GM23338 (cell line): ENCODE results near the gene F8. TPM values are rescaled to one million over a fixed set of nuclear protein-coding genes. Genes with fewer than 3 reads are reported as not detected.
"Not testable (repeated sequence)": the region's sequence is repeated elsewhere in the genome, so short reads cannot be mapped to it uniquely, and the experiment has no call there.

Experiments
- ATAC-seq: fragments of 200-7000 bp; cut with Tn5 transposase; 3 replicates; pipeline ENCODE4 v1.9.1; 2020
- DNase-seq: peaks from one replicate; pipeline ENCODE4 v3.0.0-alpha.2; 2015; ENCODE audit warnings: low spot score
- H2AFZ ChIP-seq: fragments of 200-600 bp; sonication (generic); 2 replicates; pipeline ENCODE4 v1.8.0; 2016; ENCODE audit warnings: antibody characterized with exemption, mild to moderate bottlenecking, moderate library complexity
- H3F3A ChIP-seq: fragments of 200-600 bp; sonication (generic); replicated peaks from 2 replicates; pipeline ENCODE4 v1.8.0; 2017; ENCODE audit warnings: antibody characterized with exemption, mixed run types, low read depth
- H3K27ac ChIP-seq: fragments of 200-600 bp; sonication (generic); 2 replicates; pipeline ENCODE4 v1.6.1; 2016; ENCODE audit warnings: low read depth
- H3K27me3 ChIP-seq: fragments of 200-600 bp; sonication (generic); 2 replicates; pipeline ENCODE4 v1.8.0; 2016; ENCODE audit warnings: mild to moderate bottlenecking, mixed run types, moderate library complexity; ENCODE audit not compliant: insufficient read depth
- H3K36me3 ChIP-seq: fragments of 200-600 bp; sonication (generic); 2 replicates; pipeline ENCODE4 v1.8.0; 2016; ENCODE audit warnings: mild to moderate bottlenecking; ENCODE audit not compliant: insufficient read depth
- H3K4me1 ChIP-seq: fragments of 200-600 bp; sonication (generic); 2 replicates; pipeline ENCODE4 v1.8.0; 2016; ENCODE audit warnings: mild to moderate bottlenecking, moderate library complexity; ENCODE audit not compliant: insufficient read depth
- H3K4me2 ChIP-seq: fragments of 200-600 bp; sonication (generic); 2 replicates; pipeline ENCODE4 v1.7.1; 2017; ENCODE audit warnings: mixed run types
- H3K4me3 ChIP-seq: fragments of 200-600 bp; sonication (generic); 2 replicates; pipeline ENCODE4 v1.6.1; 2016; ENCODE audit warnings: mixed run types
- H3K79me2 ChIP-seq: fragments of 200-600 bp; sonication (generic); replicated peaks from 2 replicates; pipeline ENCODE4 v1.8.0; 2017; ENCODE audit warnings: mild to moderate bottlenecking; ENCODE audit not compliant: insufficient read depth
- H3K9me2 ChIP-seq: fragments of 200-600 bp; sonication (generic); 2 replicates; pipeline ENCODE4 v1.8.0; 2017; ENCODE audit not compliant: insufficient read depth
- H4K20me1 ChIP-seq: fragments of 200-600 bp; sonication (generic); replicated peaks from 2 replicates; pipeline ENCODE4 v1.8.0; 2017; ENCODE audit warnings: mild to moderate bottlenecking; ENCODE audit not compliant: insufficient read depth
- H3K27ac Mint-ChIP-seq: 2 replicates; pipeline ENCODE4 v1.8.0; 2020; ENCODE audit warnings: inconsistent platforms, mild to moderate bottlenecking, moderate library complexity, mixed read lengths
- H3K27me3 Mint-ChIP-seq: 3 replicates; pipeline ENCODE4 v1.8.0; 2022; ENCODE audit warnings: low read depth, mild to moderate bottlenecking, moderate library complexity, mixed read lengths, inconsistent platforms; ENCODE audit not compliant: insufficient read depth, poor library complexity
- H3K36me3 Mint-ChIP-seq: 3 replicates; pipeline ENCODE4 v1.8.0; 2021; ENCODE audit warnings: low read depth, mild to moderate bottlenecking, inconsistent platforms, moderate library complexity, mixed read lengths
- H3K4me1 Mint-ChIP-seq: 3 replicates; pipeline ENCODE4 v1.8.0; 2020; ENCODE audit warnings: mild to moderate bottlenecking, inconsistent platforms, mixed read lengths
- H3K4me3 Mint-ChIP-seq: 3 replicates; pipeline ENCODE4 v1.8.0; 2021; ENCODE audit warnings: moderate library complexity, mild to moderate bottlenecking, inconsistent platforms, mixed read lengths
- H3K9me3 Mint-ChIP-seq: 3 replicates; pipeline ENCODE4 v1.8.0; 2020; ENCODE audit warnings: moderate library complexity, mild to moderate bottlenecking, inconsistent platforms, mixed read lengths
- EZH2phosphoT487 ChIP-seq: fragments of 200-600 bp; sonication (generic); IDR thresholded peaks from one replicate; pipeline ENCODE4 v1.8.1; 2018; ENCODE audit warnings: antibody characterized with exemption; ENCODE audit not compliant: unreplicated experiment
- JUNB ChIP-seq: IDR thresholded peaks from one replicate; pipeline ENCODE4 v1.6.1; 2016; ENCODE audit warnings: antibody characterized with exemption; ENCODE audit not compliant: unreplicated experiment
- POLR2AphosphoS5 ChIP-seq: IDR thresholded peaks from 2 replicates; pipeline ENCODE4 v1.6.1; 2016; ENCODE audit warnings: antibody characterized with exemption, low read depth
- ZNF114 ChIP-seq: fragments of 250-450 bp; sonication (Bioruptor Pico); IDR thresholded peaks from 2 replicates; pipeline ENCODE4 v1.5.0; 2020; ENCODE audit warnings: mild to moderate bottlenecking, moderate library complexity
- ZNF331 ChIP-seq: fragments of 250-450 bp; sonication (Bioruptor Pico); IDR thresholded peaks from 2 replicates; pipeline ENCODE4 v1.5.0; 2020; ENCODE audit warnings: low read depth, mild to moderate bottlenecking, moderate library complexity
- polyA plus RNA-seq: library from polyadenylated mRNA; unstranded; fragments of >200 nt; fragmentation: Nextera tagmentation; extraction: Ambion mirVana; gene quantifications from 2 replicates; pipeline ENCODE4 v1.2.1, GENCODE V29; 2016
- total RNA-seq: library from RNA; depleted of rRNA; stranded (reverse); fragments of >200 nt; shearing (Covaris generic); gene quantifications from 2 replicates; pipeline ENCODE4 v1.2.3, GENCODE V29; 2014
- TF ChIP-seq, protein P1 (sequence below): IDR thresholded peaks from one replicate; pipeline ENCODE4 v1.6.1; 2018; ENCODE audit warnings: antibody characterized with exemption; ENCODE audit not compliant: unreplicated experiment
- TF ChIP-seq, protein P2 (sequence below): IDR thresholded peaks from 2 replicates; pipeline ENCODE4 v1.6.1; 2016; ENCODE audit warnings: antibody characterized with exemption

F8 gene
- total and polyA plus RNA-seq, 2 experiments from 2014 or later: 0.70 to 1.8 TPM

DNA sequence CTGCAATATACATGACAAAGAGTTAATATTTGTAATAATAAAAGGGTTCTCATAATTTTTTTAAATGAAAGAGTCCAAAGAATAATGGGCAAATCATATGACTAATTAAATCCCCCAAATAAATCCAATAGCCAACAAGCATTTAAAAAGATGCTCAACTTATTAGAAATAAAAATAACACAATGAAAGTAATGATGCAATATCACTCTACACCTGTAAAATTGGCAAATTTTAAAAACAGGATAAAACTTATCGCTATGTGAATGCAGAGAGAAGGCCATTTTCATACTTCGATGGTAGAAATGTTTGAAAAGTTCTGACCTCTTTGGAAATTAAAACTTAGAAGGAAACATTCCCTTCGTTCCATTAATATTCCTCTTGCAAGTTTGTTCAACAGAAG lies 1.9 kb downstream of the F8 start (continued):
- TF ChIP-seq ZNF114 (CRISPR knock-in tag) (no peak), POLR2AphosphoS5 (no peak), ZNF331 (CRISPR knock-in tag) (no peak), JUNB (no peak)
- TF ChIP-seq, protein P1, sequence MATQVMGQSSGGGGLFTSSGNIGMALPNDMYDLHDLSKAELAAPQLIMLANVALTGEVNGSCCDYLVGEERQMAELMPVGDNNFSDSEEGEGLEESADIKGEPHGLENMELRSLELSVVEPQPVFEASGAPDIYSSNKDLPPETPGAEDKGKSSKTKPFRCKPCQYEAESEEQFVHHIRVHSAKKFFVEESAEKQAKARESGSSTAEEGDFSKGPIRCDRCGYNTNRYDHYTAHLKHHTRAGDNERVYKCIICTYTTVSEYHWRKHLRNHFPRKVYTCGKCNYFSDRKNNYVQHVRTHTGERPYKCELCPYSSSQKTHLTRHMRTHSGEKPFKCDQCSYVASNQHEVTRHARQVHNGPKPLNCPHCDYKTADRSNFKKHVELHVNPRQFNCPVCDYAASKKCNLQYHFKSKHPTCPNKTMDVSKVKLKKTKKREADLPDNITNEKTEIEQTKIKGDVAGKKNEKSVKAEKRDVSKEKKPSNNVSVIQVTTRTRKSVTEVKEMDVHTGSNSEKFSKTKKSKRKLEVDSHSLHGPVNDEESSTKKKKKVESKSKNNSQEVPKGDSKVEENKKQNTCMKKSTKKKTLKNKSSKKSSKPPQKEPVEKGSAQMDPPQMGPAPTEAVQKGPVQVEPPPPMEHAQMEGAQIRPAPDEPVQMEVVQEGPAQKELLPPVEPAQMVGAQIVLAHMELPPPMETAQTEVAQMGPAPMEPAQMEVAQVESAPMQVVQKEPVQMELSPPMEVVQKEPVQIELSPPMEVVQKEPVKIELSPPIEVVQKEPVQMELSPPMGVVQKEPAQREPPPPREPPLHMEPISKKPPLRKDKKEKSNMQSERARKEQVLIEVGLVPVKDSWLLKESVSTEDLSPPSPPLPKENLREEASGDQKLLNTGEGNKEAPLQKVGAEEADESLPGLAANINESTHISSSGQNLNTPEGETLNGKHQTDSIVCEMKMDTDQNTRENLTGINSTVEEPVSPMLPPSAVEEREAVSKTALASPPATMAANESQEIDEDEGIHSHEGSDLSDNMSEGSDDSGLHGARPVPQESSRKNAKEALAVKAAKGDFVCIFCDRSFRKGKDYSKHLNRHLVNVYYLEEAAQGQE: no peak

DNA sequence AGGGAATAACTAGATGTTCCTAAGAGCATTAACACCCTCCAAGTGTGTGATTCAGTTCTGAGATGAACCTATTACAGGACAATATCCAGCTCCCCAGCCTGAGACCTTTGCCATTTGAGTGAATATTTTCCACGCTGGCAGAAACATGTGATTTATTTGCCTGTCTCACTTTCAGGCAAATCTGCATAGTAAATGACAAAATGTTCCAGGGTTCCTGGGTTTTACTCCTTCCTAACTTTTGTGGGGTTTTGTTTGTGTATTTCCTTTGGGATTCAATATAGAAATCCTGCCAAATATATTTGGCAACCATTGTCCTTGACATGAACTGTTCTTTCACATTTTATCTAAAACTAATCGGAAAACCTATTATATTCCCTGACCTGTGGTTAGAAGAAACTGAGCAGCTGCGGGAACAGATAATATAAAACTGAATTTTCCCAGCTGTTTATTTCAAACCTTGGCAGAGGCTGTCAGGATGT lies 12.5 kb downstream of the F8 start:
- ATAC-seq: no peak
- no peak for TF ChIP-seq POLR2AphosphoS5
- TF ChIP-seq, protein P2, sequence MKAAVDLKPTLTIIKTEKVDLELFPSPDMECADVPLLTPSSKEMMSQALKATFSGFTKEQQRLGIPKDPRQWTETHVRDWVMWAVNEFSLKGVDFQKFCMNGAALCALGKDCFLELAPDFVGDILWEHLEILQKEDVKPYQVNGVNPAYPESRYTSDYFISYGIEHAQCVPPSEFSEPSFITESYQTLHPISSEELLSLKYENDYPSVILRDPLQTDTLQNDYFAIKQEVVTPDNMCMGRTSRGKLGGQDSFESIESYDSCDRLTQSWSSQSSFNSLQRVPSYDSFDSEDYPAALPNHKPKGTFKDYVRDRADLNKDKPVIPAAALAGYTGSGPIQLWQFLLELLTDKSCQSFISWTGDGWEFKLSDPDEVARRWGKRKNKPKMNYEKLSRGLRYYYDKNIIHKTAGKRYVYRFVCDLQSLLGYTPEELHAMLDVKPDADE: no peak
- TF ChIP-seq, protein P1: no peak
- no peak for TF ChIP-seq EZH2phosphoT487
- no peak overlapping the region for H3K27ac Mint-ChIP-seq

DNA sequence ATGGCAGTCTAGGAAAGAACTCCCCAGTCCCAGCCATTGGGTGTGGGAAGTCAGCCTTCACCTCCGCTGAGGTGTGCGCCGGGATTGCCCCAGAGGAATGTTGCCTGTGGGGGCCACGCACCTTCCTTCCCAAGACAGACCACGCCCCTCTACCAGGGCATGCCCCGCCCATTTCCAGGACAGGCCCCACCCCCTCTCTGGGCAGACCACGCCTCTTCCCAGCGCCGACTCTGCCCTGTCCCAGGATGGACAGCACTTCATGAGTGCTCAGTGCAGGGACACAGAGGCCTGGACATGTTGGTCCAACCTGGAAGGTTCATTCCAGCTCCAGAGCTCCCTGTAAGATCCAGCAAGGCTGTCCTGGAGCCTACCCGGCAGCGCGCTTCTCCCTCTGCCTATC lies 13.9 kb downstream of the F8 start:
- DNase-seq, H3K4me3 ChIP-seq, H2AFZ ChIP-seq, H3F3A ChIP-seq, H3K27ac ChIP-seq, H3K9me2 ChIP-seq, H3K4me3 Mint-ChIP-seq, H3K79me2 ChIP-seq, H3K27me3 Mint-ChIP-seq, H3K4me1 Mint-ChIP-seq, H3K36me3 Mint-ChIP-seq, H4K20me1 ChIP-seq, H3K27ac Mint-ChIP-seq, H3K9me3 Mint-ChIP-seq, H3K27me3 ChIP-seq, H3K4me1 ChIP-seq, H3K36me3 ChIP-seq, H3K4me2 ChIP-seq: not testable (repeated sequence)
- peak; percentile 83 for ATAC-seq

More for the DNA sequence above, 12.5 kb downstream of the F8 start:
- Histone ChIP-seq H3K36me3 (no peaks in the 10 kb centered on the region), H2AFZ (no peak overlapping the region), H3K27ac (no peak overlapping the region), H3K79me2 (no peaks in the 10 kb centered on the region), H3K4me1 (no peaks in the 10 kb centered on the region), H3K4me2 (no peak overlapping the region), H3K9me2 (no peaks in the 10 kb centered on the region), H3K4me3 (no peak overlapping the region), H3F3A (no peaks in the 10 kb centered on the region), H4K20me1 (no peaks in the 10 kb centered on the region), H3K27me3 (no peaks in the 10 kb centered on the region)
- Mint-ChIP-seq H3K4me3 (no peak overlapping the region), H3K4me1 (no peaks in the 10 kb centered on the region), H3K36me3 (no peaks in the 10 kb centered on the region), H3K9me3 (no peaks in the 10 kb centered on the region), H3K27me3 (no peaks in the 10 kb centered on the region)
- no peak for DNase-seq

DNA sequence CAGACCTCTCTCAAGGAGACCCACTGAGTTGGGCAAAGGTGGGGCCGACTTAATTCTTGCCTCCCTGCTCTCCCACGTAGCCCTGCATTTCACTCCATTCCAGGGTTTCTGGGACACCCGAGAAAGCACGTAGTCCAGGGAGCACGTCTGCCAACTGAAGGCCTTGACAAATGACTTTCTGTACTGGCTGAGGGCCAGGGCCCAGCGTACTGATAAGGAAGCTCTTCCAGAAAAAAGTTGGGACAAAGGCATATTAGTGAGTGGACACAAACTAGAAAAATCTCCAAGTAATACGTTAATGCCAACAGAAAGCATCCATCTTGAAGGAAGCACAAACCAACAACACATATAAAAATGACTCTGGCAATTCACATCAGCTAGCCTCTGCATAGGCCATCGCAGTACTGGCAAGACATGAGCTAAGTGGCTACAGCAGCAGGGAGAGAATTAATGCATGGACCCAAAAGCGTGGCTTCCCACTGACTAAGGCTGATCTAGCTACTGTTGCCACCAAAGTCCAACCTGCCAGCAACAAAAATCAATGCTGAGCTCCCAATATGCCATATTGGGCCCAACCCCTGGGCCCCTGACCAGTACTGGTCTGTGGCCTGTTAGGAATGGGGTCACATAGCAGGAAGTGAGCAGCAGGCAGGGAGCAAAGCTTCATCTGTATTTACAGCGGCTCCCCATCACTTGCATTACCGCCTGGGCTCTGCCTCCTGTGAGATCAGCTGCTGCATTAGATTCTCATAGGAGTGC lies 15.4 kb downstream of the F8 start:
- not testable (repeated sequence) for H3K27me3 Mint-ChIP-seq, ATAC-seq, DNase-seq, H3K27me3 ChIP-seq, H3K4me1 ChIP-seq, H4K20me1 ChIP-seq, H3K4me2 ChIP-seq, H3K4me3 Mint-ChIP-seq, H3K36me3 Mint-ChIP-seq, H3F3A ChIP-seq, H3K79me2 ChIP-seq, H3K36me3 ChIP-seq, H3K9me2 ChIP-seq, H3K4me3 ChIP-seq, H3K9me3 Mint-ChIP-seq, H2AFZ ChIP-seq, H3K27ac Mint-ChIP-seq, H3K27ac ChIP-seq, H3K4me1 Mint-ChIP-seq
